ENCODE results near the gene CASP7. TPM values are rescaled to one million over a fixed set of nuclear protein-coding genes. Genes with fewer than 3 reads are reported as not detected.

The CASP7 gene
- polyA plus RNA-seq = 31.3 TPM
- long read RNA-seq, donor 1, partial matches to known transcripts = 0 of 4 reads
- long read RNA-seq, donor 1, other reads (novel, unspliced or antisense) = 0 of 4 reads
- long read RNA-seq, donor 2, transcript CASP7-203 (7 exons, 2,377 nt) = major isoform, 11 of 12 reads
- long read RNA-seq, donor 2, partial matches to known transcripts = 0 of 12 reads
- long read RNA-seq, donor 2, other reads (novel, unspliced or antisense) = 0 of 12 reads
- long read RNA-seq, donor 3 = 0 reads
- long read RNA-seq, donor 4 = 0 reads
- long read RNA-seq, donor 5, transcript CASP7-203 (7 exons, 2,377 nt) = major isoform, 5 of 5 reads
- long read RNA-seq, donor 5, partial matches to known transcripts = 0 of 5 reads
- long read RNA-seq, donor 5, other reads (novel, unspliced or antisense) = 0 of 5 reads
- long read RNA-seq, donor 6, transcript CASP7-203 (7 exons, 2,377 nt) = major isoform, 5 of 6 reads
- long read RNA-seq, donor 6, partial matches to known transcripts = 0 of 6 reads
- long read RNA-seq, donor 6, other reads (novel, unspliced or antisense) = 0 of 6 reads
- long read RNA-seq, donor 7, partial matches to known transcripts = 0 of 5 reads
- long read RNA-seq, donor 7, other reads (novel, unspliced or antisense) = 0 of 5 reads
- long read RNA-seq, donor 8, transcript CASP7-203 (7 exons, 2,377 nt) = major isoform, 12 of 14 reads
- long read RNA-seq, donor 8, partial matches to known transcripts = 0 of 14 reads
- long read RNA-seq, donor 8, other reads (novel, unspliced or antisense) = 0 of 14 reads
- long read RNA-seq, donor 9, transcript CASP7-203 (7 exons, 2,377 nt) = major isoform, 5 of 14 reads
- long read RNA-seq, donor 9, partial matches to known transcripts = 6 of 14 reads
- long read RNA-seq, donor 9, other reads (novel, unspliced or antisense) = 0 of 14 reads
- long read RNA-seq, donor 10, transcript CASP7-203 (7 exons, 2,377 nt) = major isoform, 6 of 8 reads
- long read RNA-seq, donor 10, partial matches to known transcripts = 0 of 8 reads
- long read RNA-seq, donor 10, other reads (novel, unspliced or antisense) = 0 of 8 reads
- long read RNA-seq, donor 11, partial matches to known transcripts = 0 of 4 reads
- long read RNA-seq, donor 11, other reads (novel, unspliced or antisense) = 0 of 4 reads

- Histone ChIP-seq H3K27ac (ENCODE audit: low read length) (peak within 1 kb of the TSS; percentile 97), H3K27me3 (ENCODE audit: control insufficient read depth, insufficient read depth, low read length) (no peaks in the 10 kb centered on the region), H3K4me3 (ENCODE audit: low read length) (peak within 1 kb of the TSS; percentile 95), H3K36me3 (ENCODE audit: control insufficient read depth, insufficient read depth, low read length) (peaks cover 2% of the 10 kb centered on the region), H3K9me3 (ENCODE audit: control insufficient read depth, low read depth, low read length) (no peaks in the 10 kb centered on the region), H3K4me1 (ENCODE audit: control insufficient read depth, insufficient read depth, low read length) (peaks cover 9% of the 10 kb centered on the region)
- no CpG with 5 or more reads among the region's 68 CpGs for WGBS (ENCODE audit: insufficient coverage, low lambda C conversion rate)
- peak; percentile 87 to 96 for DNase-seq
These were observed at the start of gene CASP7 for GRCh38 chr10:113679463-113680189. CASP7 (plus strand) TSS chr10:113679912; CDS start chr10:113697494, 17,582 bp downstream.

- DNase-seq = no peak
- WGBS (ENCODE audit: insufficient coverage, low lambda C conversion rate) = no CpG with 5 or more reads among the region's 5 CpGs
- H3K36me3 ChIP-seq (ENCODE audit: control insufficient read depth, insufficient read depth, low read length) = no peaks in the 10 kb centered on the region
- peaks cover 2% of the 10 kb centered on the region for H3K27me3 ChIP-seq (ENCODE audit: control insufficient read depth, insufficient read depth, low read length)
- H3K4me1 ChIP-seq (ENCODE audit: control insufficient read depth, insufficient read depth, low read length) = no peaks in the 10 kb centered on the region
- H3K27ac ChIP-seq (ENCODE audit: low read length) = no peak overlapping the region
- no peaks in the 10 kb centered on the region for H3K9me3 ChIP-seq (ENCODE audit: control insufficient read depth, low read depth, low read length)
- no peak overlapping the region for H3K4me3 ChIP-seq (ENCODE audit: low read length)
These were observed 48.7 kb upstream of the CASP7 start for GRCh38 chr10:113630929-113631533.

- WGBS (ENCODE audit: insufficient coverage, low lambda C conversion rate) = 60% methylated on average over 1 of the region's 6 CpGs
- no peak overlapping the region for H3K27ac ChIP-seq (ENCODE audit: low read length)
- H3K36me3 ChIP-seq (ENCODE audit: control insufficient read depth, insufficient read depth, low read length) = no peaks in the 10 kb centered on the region
- no peaks in the 10 kb centered on the region for H3K9me3 ChIP-seq (ENCODE audit: control insufficient read depth, low read depth, low read length)
- no peak overlapping the region for H3K4me3 ChIP-seq (ENCODE audit: low read length)
- no peak for DNase-seq
- H3K27me3 ChIP-seq (ENCODE audit: control insufficient read depth, insufficient read depth, low read length) = no peaks in the 10 kb centered on the region
- no peaks in the 10 kb centered on the region for H3K4me1 ChIP-seq (ENCODE audit: control insufficient read depth, insufficient read depth, low read length)
These were observed 47.9 kb upstream of the CASP7 start for GRCh38 chr10:113631684-113632367.

GRCh38 chr10:113639966-113640365 lies 39.7 kb upstream of the CASP7 start:
- Histone ChIP-seq H3K27ac (ENCODE audit: low read length) (no peak overlapping the region), H3K4me1 (ENCODE audit: control insufficient read depth, insufficient read depth, low read length) (no peaks in the 10 kb centered on the region), H3K36me3 (ENCODE audit: control insufficient read depth, insufficient read depth, low read length) (no peaks in the 10 kb centered on the region), H3K9me3 (ENCODE audit: control insufficient read depth, low read depth, low read length) (no peaks in the 10 kb centered on the region), H3K27me3 (ENCODE audit: control insufficient read depth, insufficient read depth, low read length) (peaks cover 4% of the 10 kb centered on the region), H3K4me3 (ENCODE audit: low read length) (no peak overlapping the region)
- 86% methylated on average over 2 of the region's 3 CpGs for whole genome bisulfite sequencing (ENCODE audit: insufficient coverage, low lambda C conversion rate)
- no peak for DNase-seq

- no peak for DNase-seq
- Histone ChIP-seq H3K4me1 (ENCODE audit: control insufficient read depth, insufficient read depth, low read length) (no peaks in the 10 kb centered on the region), H3K9me3 (ENCODE audit: control insufficient read depth, low read depth, low read length) (no peaks in the 10 kb centered on the region), H3K27me3 (ENCODE audit: control insufficient read depth, insufficient read depth, low read length) (peaks cover 7% of the 10 kb centered on the region), H3K4me3 (ENCODE audit: low read length) (no peak overlapping the region), H3K27ac (ENCODE audit: low read length) (no peak overlapping the region), H3K36me3 (ENCODE audit: control insufficient read depth, insufficient read depth, low read length) (no peaks in the 10 kb centered on the region)
- WGBS (ENCODE audit: insufficient coverage, low lambda C conversion rate) = no CpG with 5 or more reads among the region's 4 CpGs
These were observed 38.0 kb upstream of the CASP7 start for GRCh38 chr10:113641702-113642101.

- Histone ChIP-seq H3K9me3 (ENCODE audit: control insufficient read depth, low read depth, low read length) (no peaks in the 10 kb centered on the region), H3K27ac (ENCODE audit: low read length) (no peak overlapping the region), H3K4me1 (ENCODE audit: control insufficient read depth, insufficient read depth, low read length) (no peaks in the 10 kb centered on the region), H3K4me3 (ENCODE audit: low read length) (no peak overlapping the region), H3K27me3 (ENCODE audit: control insufficient read depth, insufficient read depth, low read length) (peaks cover 10% of the 10 kb centered on the region), H3K36me3 (ENCODE audit: control insufficient read depth, insufficient read depth, low read length) (no peaks in the 10 kb centered on the region)
- DNase-seq = no peak
- WGBS (ENCODE audit: insufficient coverage, low lambda C conversion rate) = 100% methylated on average over 1 of the region's 4 CpGs
These were observed 36.5 kb upstream of the CASP7 start for GRCh38 chr10:113643183-113643582.

- Histone ChIP-seq H3K27me3 (ENCODE audit: control insufficient read depth, insufficient read depth, low read length) (peaks cover 10% of the 10 kb centered on the region), H3K27ac (ENCODE audit: low read length) (no peak overlapping the region), H3K36me3 (ENCODE audit: control insufficient read depth, insufficient read depth, low read length) (no peaks in the 10 kb centered on the region), H3K9me3 (ENCODE audit: control insufficient read depth, low read depth, low read length) (no peaks in the 10 kb centered on the region), H3K4me1 (ENCODE audit: control insufficient read depth, insufficient read depth, low read length) (no peaks in the 10 kb centered on the region), H3K4me3 (ENCODE audit: low read length) (no peak overlapping the region)
- WGBS (ENCODE audit: insufficient coverage, low lambda C conversion rate) = 27% methylated on average over 3 of the region's 7 CpGs
- peak in 1 of 2 donors; percentile 6 for DNase-seq
These were observed 35.3 kb upstream of the CASP7 start for GRCh38 chr10:113644185-113645120.

- 100% methylated on average over 1 of the region's 10 CpGs for WGBS (ENCODE audit: insufficient coverage, low lambda C conversion rate)
These were observed 33.1 kb upstream of the CASP7 start for GRCh38 chr10:113646336-113647201.

More at GRCh38 chr10:113646336-113647201, 33.1 kb upstream of the CASP7 start:
- Histone ChIP-seq H3K27ac (ENCODE audit: low read length) (no peak overlapping the region), H3K9me3 (ENCODE audit: control insufficient read depth, low read depth, low read length) (no peaks in the 10 kb centered on the region), H3K4me3 (ENCODE audit: low read length) (no peak overlapping the region), H3K27me3 (ENCODE audit: control insufficient read depth, insufficient read depth, low read length) (peaks cover 10% of the 10 kb centered on the region), H3K36me3 (ENCODE audit: control insufficient read depth, insufficient read depth, low read length) (no peaks in the 10 kb centered on the region), H3K4me1 (ENCODE audit: control insufficient read depth, insufficient read depth, low read length) (no peaks in the 10 kb centered on the region)
- no peak for DNase-seq

Measured in large intestine (tissue), 12 donors.